NCI-H524 treated with DMSO at 0.1 percent for 48 hours (cell line): ENCODE data around the gene NAPEPLD.
"Not testable (repeated sequence)": the region's sequence is repeated elsewhere in the genome, so short reads cannot be mapped to it uniquely, and the experiment has no call there.

Experiments used
- DNase-seq: peaks from one replicate; lab custom pipeline; 2025; lab: John Stamatoyannopoulos, UW

NAPEPLD gene

GRCh38 chr7:103068414-103069403 lies 80.2 kb downstream of the NAPEPLD start:
- no peak for DNase-seq

GRCh38 chr7:103065667-103066066 lies 83.2 kb downstream of the NAPEPLD start:
- DNase-seq = no peak

- DNase-seq = no peak
Observed at GRCh38 chr7:103063895-103064294, 85.0 kb downstream of the NAPEPLD start.

GRCh38 chr7:103059471-103059870 lies 89.4 kb downstream of the NAPEPLD start:
- DNase-seq = no peak

GRCh38 chr7:103058122-103058521 lies 90.8 kb downstream of the NAPEPLD start:
- DNase-seq = no peak

- not testable (repeated sequence) for DNase-seq
Observed at GRCh38 chr7:103056006-103056405, 92.9 kb downstream of the NAPEPLD start.

GRCh38 chr7:103051519-103051918 lies 97.4 kb downstream of the NAPEPLD start:
- DNase-seq = no peak
